NCI-H2196 (cell line): ENCODE data around the gene UNC5C.

Experiments
- DNase-seq: peaks from one replicate; lab custom pipeline; 2025; ENCODE audit not compliant: unreplicated experiment; lab: John Stamatoyannopoulos, UW

The UNC5C gene

GRCh38 chr4:95272797-95273196, 276.0 kb downstream of the UNC5C start:
- DNase-seq: no peak

GRCh38 chr4:95272036-95272435, 276.7 kb downstream of the UNC5C start:
- no peak for DNase-seq

GRCh38 chr4:95268819-95269565, 279.8 kb downstream of the UNC5C start:
- no peak for DNase-seq

GRCh38 chr4:95267081-95267480, 281.7 kb downstream of the UNC5C start:
- DNase-seq: no peak

- no peak for DNase-seq
These were observed 282.7 kb downstream of the UNC5C start for GRCh38 chr4:95265814-95266740.

GRCh38 chr4:95264843-95265242, 283.9 kb downstream of the UNC5C start:
- DNase-seq: no peak

GRCh38 chr4:95263960-95264359, 284.8 kb downstream of the UNC5C start:
- no peak for DNase-seq

GRCh38 chr4:95263391-95263790, 285.4 kb downstream of the UNC5C start:
- no peak for DNase-seq

GRCh38 chr4:95256108-95256835, 292.5 kb downstream of the UNC5C start:
- DNase-seq: no peak

- no peak for DNase-seq
These were observed 293.2 kb downstream of the UNC5C start for GRCh38 chr4:95255396-95256107.

GRCh38 chr4:95251568-95251967, 297.2 kb downstream of the UNC5C start:
- no peak for DNase-seq

GRCh38 chr4:95250544-95251137, 298.1 kb downstream of the UNC5C start:
- DNase-seq: no peak

GRCh38 chr4:95249426-95250021, 299.2 kb downstream of the UNC5C start:
- DNase-seq: no peak

GRCh38 chr4:95248720-95249425, 299.9 kb downstream of the UNC5C start:
- DNase-seq: no peak

GRCh38 chr4:95243892-95244291, 304.9 kb downstream of the UNC5C start:
- no peak for DNase-seq

- DNase-seq: no peak
These were observed 310.2 kb downstream of the UNC5C start for GRCh38 chr4:95238554-95238953.

- no peak for DNase-seq
These were observed 316.2 kb downstream of the UNC5C start for GRCh38 chr4:95232358-95233156.

GRCh38 chr4:95231681-95232080, 317.1 kb downstream of the UNC5C start:
- no peak for DNase-seq

- no peak for DNase-seq
These were observed 322.9 kb downstream of the UNC5C start for GRCh38 chr4:95225849-95226248.
